Stimulated activated CD8-positive, alpha-beta memory T cell treated with anti-CD3 and anti-CD28 coated beads, Interleukin-15, amount 100 ng/mL, for 1 hour (primary cell): ENCODE measurements around the gene PCNX1.
"Not testable (repeated sequence)": the region's sequence is repeated elsewhere in the genome, so short reads cannot be mapped to it uniquely, and the experiment has no call there.

ENCODE experiments used
- DNase-seq: peaks from one replicate; pipeline ENCODE4 v3.0.0-alpha.2; 2020; ENCODE audit warnings: low read depth

PCNX1 gene

DNA sequence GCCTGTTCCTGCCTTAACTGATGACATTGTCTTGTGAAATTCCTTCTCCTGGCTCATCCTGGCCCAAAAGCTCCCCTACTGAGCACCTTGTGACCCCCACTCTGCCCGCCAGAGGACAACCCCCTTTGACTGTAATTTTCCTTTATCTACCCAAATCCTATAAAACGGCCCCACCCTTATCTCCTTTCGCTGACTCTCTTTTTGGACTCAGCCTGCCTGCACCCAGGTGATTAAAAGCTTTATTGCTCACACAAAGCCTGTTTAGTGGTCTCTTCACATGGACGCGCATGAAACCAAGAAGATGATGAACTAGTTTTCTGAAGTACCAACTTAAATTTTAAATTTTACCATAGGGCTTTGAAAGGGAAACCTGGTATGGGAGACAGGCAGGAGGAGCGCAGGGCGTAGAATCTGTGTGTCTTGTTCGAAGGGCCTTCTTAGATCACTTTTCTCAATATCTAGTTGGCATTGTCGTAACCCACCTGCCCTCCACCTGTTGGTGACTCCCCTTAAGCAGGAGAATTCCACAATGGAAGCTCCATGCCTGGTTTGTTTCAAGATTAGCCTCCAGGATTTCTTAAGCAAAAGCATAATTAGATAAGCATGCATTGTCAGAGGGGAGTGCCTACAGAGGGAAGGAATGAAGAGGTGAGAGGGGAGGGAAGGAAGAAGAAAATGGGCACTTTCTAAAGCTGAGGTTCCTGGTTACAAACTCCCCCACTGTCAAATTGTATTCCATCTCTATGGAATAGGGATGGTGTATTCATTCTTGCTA, 222.6 kb downstream of the PCNX1 start:
- not testable (repeated sequence) for DNase-seq

DNA sequence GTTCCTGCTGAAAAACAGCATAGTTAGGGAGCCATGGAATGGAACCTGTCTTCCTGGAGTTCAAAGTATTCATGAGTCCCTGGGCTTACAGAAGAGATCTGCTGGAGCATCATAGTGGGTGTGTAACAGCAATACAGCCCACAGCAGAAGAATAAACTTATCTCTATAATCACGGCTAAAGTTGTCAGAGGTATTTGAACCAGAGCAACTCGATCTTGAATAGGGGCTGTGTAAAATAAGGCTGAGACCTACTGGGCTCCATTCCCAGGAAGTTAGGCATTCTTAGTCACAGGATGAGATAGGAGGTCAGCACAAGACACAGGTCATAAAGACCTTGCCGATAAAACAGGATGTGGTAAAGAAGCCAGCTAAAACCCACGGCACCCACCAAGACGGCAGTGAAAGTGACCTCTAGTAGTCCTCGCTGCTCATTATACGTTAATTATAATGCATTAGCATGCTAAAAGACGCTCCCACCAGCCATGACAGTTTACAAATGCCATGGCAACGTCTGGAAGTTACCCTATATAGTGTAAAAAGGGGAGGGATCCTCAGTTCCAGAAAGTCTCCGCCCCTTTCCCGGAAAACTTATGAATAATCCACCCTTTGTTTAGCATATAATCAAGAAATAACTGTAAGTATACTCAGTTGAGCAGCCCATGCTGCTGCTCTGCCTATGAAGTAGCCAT, 223.4 kb downstream of the PCNX1 start:
- no peak for DNase-seq

DNA sequence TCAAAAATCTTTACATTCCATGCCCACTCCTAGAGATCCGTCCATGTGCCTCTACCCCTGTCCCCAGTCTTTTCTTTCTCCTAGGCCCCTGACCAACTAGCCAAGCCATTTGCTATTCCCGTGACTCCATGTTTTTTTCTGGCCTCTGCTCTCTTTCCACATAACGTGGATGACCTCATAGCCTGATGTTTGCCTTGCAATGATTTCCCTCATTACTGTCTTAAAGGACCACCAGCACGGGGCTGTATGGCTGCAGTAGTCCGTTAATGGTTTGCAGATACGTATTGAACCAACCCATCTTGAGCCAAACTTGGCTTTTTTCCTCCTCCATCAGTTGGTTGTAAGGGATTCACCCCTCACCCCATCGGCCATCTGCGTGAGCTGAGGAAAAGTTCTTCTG, 226.0 kb downstream of the PCNX1 start:
- DNase-seq, result no peak

DNA sequence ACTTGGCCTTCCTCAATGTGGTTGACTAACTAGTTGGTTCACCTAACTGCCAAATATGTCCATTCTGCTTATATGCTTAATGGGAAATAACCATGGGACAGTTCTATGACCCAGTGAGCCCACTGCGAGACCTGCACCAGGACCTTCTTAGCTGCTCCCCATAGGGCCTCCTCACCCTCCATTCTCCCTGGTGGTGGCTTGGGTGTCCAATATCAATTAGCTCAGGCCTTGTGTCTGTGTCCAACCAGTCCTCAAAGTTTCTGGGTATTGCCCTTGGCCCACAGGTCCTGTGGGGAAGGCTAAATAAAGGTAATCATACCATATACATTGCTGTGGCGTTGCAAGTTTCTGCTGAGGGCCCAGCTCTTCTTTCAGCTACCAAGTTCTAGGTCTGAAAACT, 228.2 kb downstream of the PCNX1 start:
- no peak for DNase-seq

DNA sequence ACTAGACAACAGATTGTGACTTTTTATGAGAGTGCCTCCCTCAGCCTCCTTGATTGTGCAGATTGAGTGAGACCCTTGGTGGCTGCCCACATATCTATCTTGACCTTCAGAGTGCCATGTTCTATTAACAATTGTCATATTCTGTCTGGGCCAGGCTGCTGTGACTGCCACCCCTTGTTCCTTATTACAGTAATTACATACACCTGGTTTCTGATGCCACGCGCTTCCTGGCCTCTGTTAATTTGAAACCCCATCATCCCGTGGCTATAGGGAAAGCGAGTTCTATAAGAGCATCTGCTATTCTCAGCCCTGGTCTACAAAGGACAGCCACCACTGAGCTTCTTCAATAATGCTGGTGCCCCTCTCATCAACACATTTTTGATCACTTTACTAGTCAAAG, 228.7 kb downstream of the PCNX1 start:
- no peak for DNase-seq

DNA sequence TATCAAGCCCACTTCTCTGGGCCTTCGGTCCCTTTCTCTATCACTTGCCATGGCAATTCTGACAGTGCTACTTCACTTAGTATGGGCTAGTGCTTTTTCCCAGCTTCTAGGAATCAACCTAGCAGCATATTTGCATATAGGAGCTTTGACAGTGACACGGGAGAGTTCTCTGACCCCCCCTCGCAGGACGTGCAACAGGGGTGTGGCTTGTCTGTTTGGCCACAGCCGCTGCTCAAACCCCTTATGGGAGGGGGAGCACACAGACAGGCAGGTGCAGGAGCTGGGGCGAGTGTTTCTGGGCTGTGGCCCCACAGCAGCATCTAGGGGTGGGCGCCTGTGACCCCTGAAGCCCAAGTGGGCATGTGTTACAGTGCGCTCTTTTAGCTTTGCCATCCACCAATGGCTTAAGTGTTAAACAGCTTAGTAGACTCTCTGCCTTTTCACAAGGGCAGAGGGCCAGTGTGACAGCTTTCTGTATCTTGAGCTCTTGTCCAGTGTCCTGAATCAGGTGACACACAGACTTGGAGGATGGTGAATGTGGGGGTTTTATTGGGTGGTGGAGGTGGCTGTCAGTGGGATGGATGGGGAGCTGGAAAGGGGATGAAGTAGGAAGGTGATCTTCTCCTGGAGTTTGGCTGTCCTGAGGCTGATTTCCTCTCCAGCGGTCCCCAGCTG, 229.3 kb downstream of the PCNX1 start:
- no peak for DNase-seq

DNA sequence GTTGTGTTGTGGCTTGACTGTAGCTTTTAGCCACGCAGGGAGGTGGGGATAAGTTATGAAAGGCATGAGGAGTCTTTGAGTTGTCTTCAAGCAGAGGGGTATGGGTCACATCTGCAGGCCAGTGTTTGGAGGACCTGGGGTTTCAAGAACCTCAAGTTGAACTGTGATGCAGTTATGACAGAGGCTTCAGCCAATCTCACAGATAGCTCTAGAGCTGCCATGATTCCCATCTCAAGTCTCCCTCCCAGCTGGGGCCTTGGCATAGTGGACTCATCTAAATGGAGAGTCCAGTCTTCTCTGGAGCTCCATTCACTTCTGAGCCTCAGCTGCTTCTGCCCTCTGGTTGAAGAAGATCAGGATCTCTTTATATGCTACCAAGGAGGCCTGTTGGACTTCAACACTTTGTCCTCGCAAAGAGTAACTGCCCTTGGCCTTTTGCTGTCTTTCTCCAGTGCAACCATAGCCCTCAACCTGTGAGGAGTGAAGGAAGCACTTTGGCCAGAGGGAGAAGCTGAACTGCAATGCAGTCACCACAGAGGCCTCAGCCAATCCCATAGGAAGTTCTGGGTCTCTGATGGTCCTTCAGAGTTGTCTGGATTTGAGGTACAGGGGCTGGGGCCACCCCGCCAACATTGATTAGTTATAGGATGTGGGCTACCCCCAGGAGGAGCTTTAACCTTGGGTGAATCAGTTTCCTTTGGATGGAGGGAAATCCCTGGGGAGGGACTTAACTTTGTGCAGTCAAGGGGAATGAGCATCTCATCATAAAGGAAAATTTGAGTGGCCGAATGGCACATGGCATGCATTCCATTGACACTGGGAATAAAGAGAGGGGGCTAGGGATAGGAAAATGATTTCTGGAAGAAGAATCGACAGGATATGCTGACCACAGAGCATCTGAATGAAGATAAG, 230.5 kb downstream of the PCNX1 start:
- no peak for DNase-seq

DNA sequence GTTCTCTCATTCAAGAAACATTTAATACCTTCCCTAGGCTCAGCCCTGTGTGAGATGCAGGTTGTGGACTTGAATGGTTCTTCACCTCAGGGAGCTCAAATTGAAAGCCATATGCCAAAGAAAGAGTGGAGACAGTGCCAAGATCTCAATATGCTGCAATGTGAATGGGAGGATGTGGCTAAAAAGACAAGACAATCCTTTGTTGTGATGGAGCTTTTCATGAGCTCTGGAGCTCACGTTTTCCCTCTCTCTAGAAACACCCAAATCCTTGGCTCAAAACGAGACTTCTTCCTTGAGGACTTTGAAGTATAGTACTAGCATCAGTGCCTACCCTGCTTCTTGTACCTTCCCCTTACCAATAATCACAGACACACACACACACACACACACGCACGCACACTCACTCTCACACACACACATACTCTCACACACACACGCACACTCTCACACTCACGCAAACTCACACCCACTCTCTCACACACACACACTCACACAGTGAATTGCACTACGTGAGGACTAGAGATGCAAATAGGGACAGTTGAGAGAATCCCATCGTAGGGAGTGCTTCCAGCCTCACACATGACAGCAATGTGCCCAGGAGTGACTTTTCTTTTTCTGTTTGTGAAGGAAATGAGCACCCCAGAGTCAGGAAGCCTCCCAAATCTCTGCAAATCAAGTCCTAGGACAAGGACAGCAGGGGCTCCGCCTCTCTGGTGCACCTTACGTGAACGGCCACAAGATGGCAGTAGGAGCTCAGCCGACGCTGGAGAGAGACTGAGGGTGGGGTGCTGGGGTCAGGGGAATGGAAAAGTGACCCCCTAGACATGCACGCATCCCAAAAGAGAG, 231.4 kb downstream of the PCNX1 start:
- DNase-seq, result peak; percentile 24

DNA sequence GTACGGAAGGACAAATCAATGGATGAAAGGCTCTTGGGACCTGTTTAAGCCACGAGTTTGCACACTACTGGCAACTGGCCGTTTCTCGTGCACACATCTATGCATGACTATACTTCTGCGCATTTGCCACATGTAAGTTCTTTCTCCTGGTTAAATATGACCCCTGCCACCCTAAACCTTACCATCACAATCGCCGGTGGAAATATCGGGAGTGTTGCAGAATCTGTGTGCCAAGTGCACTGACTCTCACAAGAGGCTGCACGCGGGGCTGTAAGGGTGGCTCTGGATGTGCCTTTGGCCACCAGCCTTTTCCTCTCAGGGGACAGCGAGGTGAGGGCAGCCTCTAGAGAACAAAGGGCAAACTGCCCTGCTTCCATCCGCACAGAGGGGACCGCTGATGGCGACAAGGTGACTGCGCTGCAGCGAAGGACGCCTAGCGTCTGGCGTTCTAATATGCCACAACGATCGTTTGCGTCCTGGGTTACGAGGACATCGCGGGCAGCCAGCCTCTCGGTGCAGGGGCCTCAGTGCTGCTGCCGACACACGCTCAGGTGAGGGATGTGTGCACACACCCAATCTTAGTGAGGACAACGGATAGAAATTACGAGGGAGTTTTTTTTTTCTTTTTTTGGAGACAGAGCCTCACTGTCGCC, 232.2 kb downstream of the PCNX1 start:
- no peak for DNase-seq

DNA sequence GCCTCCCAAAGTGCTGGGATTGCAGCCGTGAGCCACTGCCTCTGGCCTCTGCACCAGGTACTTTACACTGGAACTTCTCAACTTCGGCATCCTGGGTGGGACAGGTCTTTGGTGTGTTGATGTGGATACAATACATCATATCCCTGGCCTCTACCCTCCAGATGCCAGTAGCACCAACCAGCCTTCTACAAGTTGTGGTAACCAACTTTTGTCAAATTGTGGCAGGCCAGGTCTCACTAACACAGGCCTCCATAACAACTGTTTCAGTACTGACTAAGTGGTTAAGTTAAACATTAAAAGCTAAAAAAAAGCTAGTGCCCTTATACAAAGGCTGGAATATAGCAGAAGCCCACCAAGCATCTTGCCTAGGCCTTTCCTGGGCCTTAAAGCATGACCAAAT, 232.9 kb downstream of the PCNX1 start:
- DNase-seq, result no peak

DNA sequence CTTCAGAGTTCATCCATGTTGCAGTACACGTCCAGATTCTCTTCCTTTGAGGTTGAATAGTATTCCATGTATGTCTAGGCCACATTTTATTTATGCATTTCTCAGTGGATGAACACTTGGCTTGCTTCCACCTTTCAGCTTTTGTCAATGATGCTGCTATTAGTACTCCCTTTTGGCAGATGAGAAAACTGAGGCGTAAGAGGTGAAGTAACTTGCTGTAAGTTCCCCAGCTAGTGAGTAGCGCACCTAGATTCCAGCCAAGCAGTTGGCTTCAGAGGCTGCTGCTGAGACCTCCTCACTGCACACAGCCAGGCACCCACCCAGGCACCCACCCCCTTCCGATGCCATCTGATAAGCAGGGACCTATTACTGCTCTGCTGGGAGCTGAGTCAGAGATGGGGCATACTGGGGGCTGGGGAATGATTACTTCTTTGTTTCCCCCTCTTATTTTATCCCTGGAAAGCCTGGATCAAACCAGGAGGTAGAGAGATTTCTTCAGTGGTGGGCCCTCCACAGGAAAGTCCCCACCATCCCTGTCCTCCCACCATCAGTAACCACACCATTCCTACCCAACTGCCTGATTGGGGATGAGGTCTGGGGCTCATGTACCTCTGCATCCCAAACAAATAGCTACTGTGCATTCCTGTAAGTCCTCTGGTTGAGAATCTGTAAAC, 234.6 kb downstream of the PCNX1 start:
- no peak for DNase-seq

DNA sequence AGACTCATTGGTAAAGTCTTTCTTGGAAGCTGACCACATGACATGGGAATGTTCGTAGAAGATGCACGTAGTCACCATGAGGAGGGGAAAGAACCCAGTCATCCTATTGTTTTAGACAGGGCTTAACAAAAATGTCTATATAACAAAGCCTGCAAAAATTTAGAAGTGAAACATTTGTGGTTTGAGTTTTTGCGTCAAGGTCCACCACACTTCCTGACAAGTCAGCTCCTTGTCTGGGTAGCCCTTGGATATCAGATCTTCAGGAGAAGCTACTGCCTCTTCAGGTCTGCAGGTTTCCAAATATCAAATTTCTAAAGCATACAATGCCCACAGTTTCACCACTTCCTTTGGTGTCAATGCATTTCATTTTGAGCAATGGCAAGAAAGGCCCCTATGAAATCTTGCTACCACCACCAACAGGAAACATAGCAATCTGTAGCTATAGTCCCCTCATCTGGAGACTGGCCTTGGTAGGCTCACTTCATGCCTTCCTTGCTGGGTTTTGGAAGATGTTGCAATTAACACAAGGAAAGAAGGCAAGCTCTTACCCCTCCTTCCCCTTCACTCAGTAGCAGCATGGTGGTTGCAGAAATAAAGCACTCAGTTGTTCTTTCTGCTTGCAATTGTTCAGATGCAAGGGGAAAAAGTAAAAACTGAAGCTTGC, 235.2 kb downstream of the PCNX1 start:
- no peak for DNase-seq

DNA sequence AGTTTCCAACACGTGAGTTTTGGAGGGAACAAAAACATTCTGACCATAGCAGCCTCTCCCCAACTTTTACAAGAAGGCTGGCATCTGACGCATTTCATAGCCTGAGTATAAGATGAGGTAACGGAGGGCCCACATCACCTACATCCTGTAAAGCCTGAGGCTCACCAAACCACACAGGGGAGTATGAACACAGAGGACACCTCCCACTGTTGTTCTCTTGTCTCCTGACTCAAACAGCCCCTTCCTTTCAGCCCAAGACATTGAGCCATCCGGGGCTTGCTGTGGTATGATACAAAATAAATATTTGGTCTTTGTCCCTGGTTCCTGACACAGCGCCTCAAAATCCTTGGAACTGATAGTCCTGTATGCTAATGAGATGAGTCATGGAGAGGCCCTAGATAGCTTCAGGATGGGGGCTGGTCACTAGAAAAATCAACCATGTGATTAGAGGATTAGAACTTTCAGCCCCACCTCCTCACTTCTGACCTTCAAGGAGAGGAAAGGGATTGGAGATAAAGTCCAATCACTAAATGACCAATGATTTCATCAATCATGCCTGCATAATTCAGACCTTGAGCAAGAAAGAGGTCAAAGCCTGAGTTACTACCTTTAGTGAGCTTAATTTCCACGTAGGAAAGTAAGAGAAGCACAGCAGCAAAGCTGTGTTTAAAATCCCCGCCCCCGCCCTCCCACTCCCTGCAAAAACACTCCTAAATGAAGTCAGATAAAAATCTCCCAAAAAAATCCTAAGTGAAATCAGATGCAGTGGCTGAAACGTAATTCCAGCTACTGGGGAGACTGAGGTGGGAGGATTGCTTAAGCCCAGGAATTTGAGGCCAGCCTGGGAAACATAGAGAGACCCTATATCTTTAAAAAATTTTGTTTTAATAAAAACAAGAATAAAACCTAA, 236.4 kb downstream of the PCNX1 start:
- no peak for DNase-seq

DNA sequence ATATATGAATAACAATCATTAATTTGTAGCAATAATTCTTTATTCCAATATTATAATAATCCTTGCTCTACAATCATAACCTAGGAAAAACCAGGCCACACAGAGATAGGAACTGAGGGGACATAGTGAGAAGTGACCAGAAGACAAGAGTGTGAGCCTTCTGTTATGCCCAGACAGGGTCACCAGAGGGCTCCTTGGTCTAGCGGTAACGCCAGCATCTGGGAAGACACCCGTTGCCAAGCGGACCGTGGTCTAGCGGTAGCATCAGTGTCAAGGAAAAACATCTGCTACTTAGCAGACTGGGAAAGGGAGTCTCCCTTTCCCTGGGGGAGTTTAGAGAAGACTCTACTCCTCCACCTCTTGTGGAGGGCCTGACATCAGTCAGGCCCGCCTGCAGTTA, 240.1 kb downstream of the PCNX1 start:
- not testable (repeated sequence) for DNase-seq

DNA sequence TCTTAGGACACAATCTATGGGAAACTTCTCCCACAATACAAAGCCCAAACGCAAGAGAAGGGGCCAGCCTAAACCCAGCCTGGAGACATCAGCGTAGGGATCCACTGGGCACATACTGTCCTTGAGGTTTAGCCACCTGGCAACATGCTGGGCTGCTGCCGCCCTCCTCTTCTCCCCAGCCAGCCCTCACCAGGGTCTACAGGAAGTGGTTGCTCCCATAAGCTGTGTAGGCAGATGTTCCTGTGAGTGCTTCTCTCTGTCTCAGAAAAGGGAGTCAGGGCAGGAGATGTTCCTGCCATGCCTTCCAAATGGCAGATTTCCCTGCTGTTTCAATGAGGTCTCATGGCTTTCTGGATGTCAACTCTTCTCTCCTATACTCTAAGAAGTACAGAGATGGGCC, 241.4 kb downstream of the PCNX1 start:
- DNase-seq, result no peak

DNA sequence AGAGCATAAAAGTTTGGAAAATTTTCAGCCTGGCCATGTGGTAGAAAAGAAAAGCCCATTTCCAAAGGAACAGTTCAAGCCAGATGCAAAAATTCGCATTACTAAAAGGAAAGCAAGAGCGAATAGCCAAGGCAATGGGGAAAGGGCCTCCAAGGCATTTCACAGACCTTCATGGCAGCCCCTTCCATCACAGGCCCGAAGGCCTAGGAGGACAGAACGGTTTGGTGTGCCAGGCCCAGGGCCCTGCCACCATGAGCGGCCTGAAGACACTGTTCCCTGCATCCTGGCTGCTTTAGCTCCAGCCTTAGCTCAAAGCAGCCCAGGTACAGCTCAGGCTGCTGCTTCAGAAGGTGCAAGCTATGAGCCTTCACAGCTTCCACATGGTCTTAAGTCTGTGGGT, 243.5 kb downstream of the PCNX1 start:
- no peak for DNase-seq

DNA sequence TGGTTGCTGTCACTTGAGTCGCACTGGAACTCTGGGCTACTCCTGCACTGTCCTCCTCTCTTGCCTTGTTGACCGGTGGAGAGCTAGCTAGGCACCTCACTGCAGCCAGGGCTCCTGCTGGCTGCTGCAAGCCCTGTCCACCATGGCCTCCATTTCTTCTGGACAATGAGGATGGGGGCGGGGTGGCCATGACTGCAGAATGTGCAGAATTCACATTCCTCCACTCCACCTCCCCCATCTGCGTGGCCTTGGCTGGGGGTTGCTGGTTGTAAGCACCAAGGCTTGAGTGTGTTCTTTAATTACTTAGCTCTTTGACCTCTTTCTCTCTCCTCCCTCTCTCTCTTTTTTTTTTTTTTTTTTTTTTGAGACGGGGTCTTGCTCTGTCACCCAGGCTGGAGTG, 248.5 kb downstream of the PCNX1 start:
- DNase-seq, result no peak

DNA sequence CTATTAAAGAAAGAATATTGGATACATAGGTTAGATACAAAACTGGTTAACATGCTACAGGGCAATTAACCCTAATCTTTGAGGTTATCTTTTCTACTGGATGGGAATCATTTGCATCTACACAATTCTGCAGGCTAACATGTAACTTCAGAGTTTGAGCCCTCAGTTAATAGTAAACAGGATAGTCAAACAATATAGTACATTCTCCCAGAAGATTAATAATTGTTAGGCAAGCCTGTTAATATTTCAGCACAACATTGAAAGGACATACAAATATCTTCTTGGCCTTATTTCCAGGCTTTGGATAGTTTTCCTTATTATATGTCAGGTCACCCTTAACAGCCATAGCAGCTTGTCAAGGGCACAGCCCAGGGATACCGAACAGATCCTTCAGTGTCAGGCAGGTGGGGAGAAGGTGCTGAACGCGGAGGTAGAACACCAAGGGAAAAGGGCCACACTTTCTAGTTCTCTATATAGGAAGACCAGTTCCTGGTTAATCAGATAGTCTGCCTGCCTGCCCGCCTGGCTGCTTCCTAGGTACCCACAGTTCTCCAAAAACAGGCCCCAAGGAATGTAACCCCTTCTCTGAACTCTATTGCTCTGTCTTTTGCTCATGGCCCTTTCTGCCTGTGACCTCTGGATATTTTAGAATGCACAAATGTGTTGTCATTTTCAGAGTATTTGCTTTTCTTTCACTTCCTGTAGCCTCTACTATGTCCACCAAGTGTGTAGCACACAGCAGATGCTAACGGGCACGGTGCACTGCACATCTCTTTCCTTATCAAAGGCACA, 256.0 kb downstream of the PCNX1 start:
- no peak for DNase-seq
